Ishikawa (cell line): ENCODE data around the gene PPFIBP2.
A peak's percentile ranks its signal among the peaks of the same experiment; 100 is the strongest.

ENCODE experiments used
- CEBPB ChIP-seq: IDR thresholded peaks from 2 replicates; pipeline ENCODE4 v1.6.1; 2012
- CREB1 ChIP-seq: IDR thresholded peaks from 2 replicates; pipeline ENCODE4 v1.6.1; 2012; ENCODE audit warnings: low read depth
- EGR1 ChIP-seq: IDR thresholded peaks from 2 replicates; pipeline ENCODE4 v1.6.1; 2012
- EP300 ChIP-seq: IDR thresholded peaks from 2 replicates; pipeline ENCODE4 v1.6.1; 2012; ENCODE audit warnings: borderline replicate concordance
- FOXM1 ChIP-seq: IDR thresholded peaks from 2 replicates; pipeline ENCODE4 v1.6.1; 2012; ENCODE audit warnings: low read depth, borderline replicate concordance
- MAX ChIP-seq: IDR thresholded peaks from 2 replicates; pipeline ENCODE4 v1.6.1; 2012
- NFIC ChIP-seq: IDR thresholded peaks from 2 replicates; pipeline ENCODE4 v1.6.1; 2012
- RAD21 ChIP-seq: IDR thresholded peaks from 2 replicates; pipeline ENCODE4 v1.6.1; 2012; ENCODE audit warnings: low read depth
- REST ChIP-seq: IDR thresholded peaks from 2 replicates; pipeline ENCODE4 v1.6.1; 2012; ENCODE audit warnings: low read depth, mild to moderate bottlenecking
- TAF1 ChIP-seq: IDR thresholded peaks from 2 replicates; pipeline ENCODE4 v1.6.1; 2012; ENCODE audit warnings: low read depth, mild to moderate bottlenecking
- TCF12 ChIP-seq: IDR thresholded peaks from 2 replicates; pipeline ENCODE4 v1.6.1; 2012; ENCODE audit warnings: low read depth
- TEAD4 ChIP-seq: IDR thresholded peaks from 2 replicates; pipeline ENCODE4 v1.6.1; 2012
- USF1 ChIP-seq: IDR thresholded peaks from 2 replicates; pipeline ENCODE4 v1.6.1; 2012
- YY1 ChIP-seq: IDR thresholded peaks from 2 replicates; pipeline ENCODE4 v1.6.1; 2012; ENCODE audit warnings: low read depth
- ZBTB7A ChIP-seq: IDR thresholded peaks from 2 replicates; pipeline ENCODE4 v1.6.1; 2012; ENCODE audit warnings: low read depth

PPFIBP2 gene

GRCh38 chr11:7489376-7489775 is 24.4 kb upstream of the PPFIBP2 start:
- TF ChIP-seq EGR1 (no peak), REST (no peak), CEBPB (no peak), TCF12 (no peak)

GRCh38 chr11:7490054-7490453 is 23.7 kb upstream of the PPFIBP2 start:
- no peak for TF ChIP-seq CEBPB
- no peak for TF ChIP-seq YY1
- TF ChIP-seq EGR1 = no peak
- TF ChIP-seq TAF1 = no peak
- no peak for TF ChIP-seq FOXM1
- TF ChIP-seq EP300 = no peak
- TF ChIP-seq CREB1 = no peak
- TF ChIP-seq NFIC = no peak
- TF ChIP-seq RAD21 = no peak
- TF ChIP-seq USF1 = no peak
- TF ChIP-seq MAX = no peak
- no peak for TF ChIP-seq TEAD4
- TF ChIP-seq TCF12 = no peak

- TF ChIP-seq REST (no peak), MAX (no peak), FOXM1 (no peak), TCF12 (no peak), YY1 (no peak), EGR1 (no peak), ZBTB7A (no peak), CEBPB (no peak), NFIC (no peak), CREB1 (no peak), EP300 (no peak), TAF1 (no peak), RAD21 (no peak), TEAD4 (no peak), USF1 (no peak)
Measured at GRCh38 chr11:7490535-7490934, 23.3 kb upstream of the PPFIBP2 start.

- no peak for TF ChIP-seq REST
Measured at GRCh38 chr11:7492253-7492652, 21.5 kb upstream of the PPFIBP2 start.

- TF ChIP-seq YY1 = no peak
- TF ChIP-seq NFIC = peak; percentile 49; the same call in 1 of the 2 replicates
Measured at GRCh38 chr11:7493670-7494069, 20.1 kb upstream of the PPFIBP2 start.
